K562 (cell line): ENCODE measurements around the gene HOXD9. TPM values are rescaled to one million over a fixed set of nuclear protein-coding genes. Genes with fewer than 3 reads are reported as not detected.

ENCODE experiments used
- CHAMP1 ChIP-seq: fragments of 450-650 bp; IDR thresholded peaks from 2 replicates; pipeline ENCODE4 v1.6.1; 2016; ENCODE audit warnings: mild to moderate bottlenecking
- COPS2 ChIP-seq: fragments of 450-650 bp; conservative IDR thresholded peaks from 2 replicates; pipeline ENCODE4 v1.6.1; 2016; ENCODE audit warnings: mild to moderate bottlenecking, moderate library complexity
- KDM5B ChIP-seq: fragments of 200-600 bp; sonication (generic); IDR thresholded peaks from 2 replicates; pipeline ENCODE4 v1.6.1; 2012; ENCODE audit warnings: low read depth, mild to moderate bottlenecking, moderate library complexity, low read length, control low read depth, inconsistent platforms; ENCODE audit not compliant: insufficient replicate concordance
- MECOM ChIP-seq: fragments of 250-450 bp; sonication (Bioruptor Pico); IDR thresholded peaks from 2 replicates; pipeline ENCODE4 v1.8.0; 2022; ENCODE audit warnings: inconsistent platforms
- MLX ChIP-seq, 2 experiments: fragments of 450-650 bp in 1 of 2; sonication (generic) in 1 of 2; formaldehyde crosslinking; conservative IDR thresholded peaks; 2 replicates each; pipeline versions ENCODE4 v1.4.0 to v1.8.1; 2020 to 2022; ENCODE audit warnings: mild to moderate bottlenecking in 1 of 2, missing genetic modification reagents in 1 of 2
- NCOA2 ChIP-seq, 2 experiments: fragments of 450-650 bp; IDR thresholded peaks; 2 replicates each; pipeline ENCODE4 v1.6.1; 2018; ENCODE audit warnings: mild to moderate bottlenecking in 2 of 2, moderate library complexity in 1 of 2; ENCODE audit not compliant: partially characterized antibody in 2 of 2
- OTX1 ChIP-seq: fragments of 450-650 bp; formaldehyde crosslinking; IDR thresholded peaks from 2 replicates; pipeline ENCODE4 v1.4.0; 2022; ENCODE audit warnings: mild to moderate bottlenecking
- PREB ChIP-seq: sonication (generic); formaldehyde crosslinking; IDR thresholded peaks from 2 replicates; pipeline ENCODE4 v1.8.1; 2023; ENCODE audit warnings: mild to moderate bottlenecking, missing genetic modification reagents
- SNIP1 ChIP-seq: fragments of 450-650 bp; IDR thresholded peaks from 2 replicates; pipeline ENCODE4 v1.7.1; 2017; ENCODE audit warnings: low read depth, mild to moderate bottlenecking
- ZNF146 ChIP-seq: IDR thresholded peaks from one replicate; pipeline ENCODE4 v1.6.1; 2018; ENCODE audit warnings: missing compliant biosample characterization; ENCODE audit not compliant: unreplicated experiment
- ZNF224 ChIP-seq: sonication (generic); formaldehyde crosslinking; IDR thresholded peaks from 2 replicates; pipeline ENCODE4 v1.8.0; 2022; ENCODE audit warnings: mild to moderate bottlenecking, missing genetic modification reagents
- ZNF23 ChIP-seq: fragments of 250-450 bp; sonication (Bioruptor Pico); IDR thresholded peaks from 2 replicates; pipeline ENCODE4 v1.4.0; 2020; ENCODE audit warnings: mild to moderate bottlenecking
- ZNF24 ChIP-seq: fragments of 450-650 bp; IDR thresholded peaks from 2 replicates; pipeline ENCODE4 v1.6.1; 2016
- ZNF41 ChIP-seq: fragments of 250-450 bp; sonication (Bioruptor Pico); conservative IDR thresholded peaks from 2 replicates; pipeline ENCODE4 v1.4.0; 2020; ENCODE audit warnings: mild to moderate bottlenecking
- ZNF584 ChIP-seq: fragments of 200-800 bp; sonication (Bioruptor generic); IDR thresholded peaks from 2 replicates; pipeline ENCODE4 v1.6.1; 2016; ENCODE audit warnings: low read depth, mild to moderate bottlenecking, missing genetic modification characterization, missing compliant biosample characterization
- ZZZ3 ChIP-seq: fragments of 450-650 bp; IDR thresholded peaks from 2 replicates; pipeline ENCODE4 v1.6.1; 2016; ENCODE audit warnings: antibody characterized with exemption, mild to moderate bottlenecking, moderate library complexity
- polyA plus RNA-seq, 8 experiments: library from polyadenylated mRNA; depleted of rRNA in 4 of 8; stranded (reverse) in 5 of 8; unstranded in 3 of 8; fragments of >200 nt; fragmentation: Nextera tagmentation in 2 of 8; fragmentation: Illumina TruSeq in 1 of 8; extraction: Ambion mirVana in 2 of 8; extraction: Trizol in 1 of 8; gene quantifications; 2 replicates each; pipeline versions ENCODE4 v1.2.1 to v1.2.3, GENCODE V29; 2011 to 2014; ENCODE audit warnings: inconsistent platforms in 1 of 8, missing spikeins in 1 of 8
- total RNA-seq, 7 experiments: library from RNA; depleted of rRNA in 6 of 7; stranded (reverse); fragments of >200 nt in 6 of 7; fragmentation: Illumina TruSeq in 2 of 7; extraction: Trizol in 2 of 7; gene quantifications; 2 replicates each; pipeline versions ENCODE4 v1.2.1 to v1.2.3, GENCODE V29; 2011 to 2021; ENCODE audit warnings: low replicate concordance in 1 of 7
- TF ChIP-seq, protein P1 (sequence below), 2 experiments: fragments of 450-650 bp in 1 of 2; IDR thresholded peaks; 2 replicates each; pipeline ENCODE4 v1.6.1; 2011 to 2017; ENCODE audit warnings: low read depth in 2 of 2, antibody characterized with exemption in 1 of 2, borderline replicate concordance in 1 of 2, low read length in 1 of 2, mild to moderate bottlenecking in 1 of 2, mixed read lengths in 1 of 2; ENCODE audit not compliant: control insufficient read depth in 1 of 2
- TF ChIP-seq, protein P2 (sequence below): fragments of 250-450 bp; sonication (Bioruptor Pico); IDR thresholded peaks from 2 replicates; pipeline ENCODE4 v1.5.0; 2021; ENCODE audit warnings: mild to moderate bottlenecking, borderline replicate concordance

HOXD9 gene
- total and polyA plus RNA-seq, 9 of the 15 experiments (the other 6 are each of a cell fraction or from before 2014, with no cell fraction given), result not detected

- TF ChIP-seq MLX (CRISPR knock-in tag; conservative IDR thresholded peaks at IDR 0.05) (no peak), ZNF24 (peak; percentile 50; the same call in 1 of the 2 replicates), OTX1 (CRISPR knock-in tag) (no peak), SNIP1 (no peak), NCOA2 (IDR thresholded peaks at IDR 0.05; ENCODE audit: partially characterized antibody in 2 of 2) (no peak), COPS2 (no peak), KDM5B (no peak), ZNF23 (CRISPR knock-in tag) (no peak), MECOM (no peak), ZNF146 (CRISPR knock-in tag) (no peak), ZNF224 (CRISPR knock-in tag) (no peak), ZNF584 (CRISPR knock-in tag) (no peak), ZNF41 (CRISPR knock-in tag) (no peak), PREB (CRISPR knock-in tag) (no peak), CHAMP1 (no peak), ZZZ3 (no peak)
- TF ChIP-seq, protein P1, sequence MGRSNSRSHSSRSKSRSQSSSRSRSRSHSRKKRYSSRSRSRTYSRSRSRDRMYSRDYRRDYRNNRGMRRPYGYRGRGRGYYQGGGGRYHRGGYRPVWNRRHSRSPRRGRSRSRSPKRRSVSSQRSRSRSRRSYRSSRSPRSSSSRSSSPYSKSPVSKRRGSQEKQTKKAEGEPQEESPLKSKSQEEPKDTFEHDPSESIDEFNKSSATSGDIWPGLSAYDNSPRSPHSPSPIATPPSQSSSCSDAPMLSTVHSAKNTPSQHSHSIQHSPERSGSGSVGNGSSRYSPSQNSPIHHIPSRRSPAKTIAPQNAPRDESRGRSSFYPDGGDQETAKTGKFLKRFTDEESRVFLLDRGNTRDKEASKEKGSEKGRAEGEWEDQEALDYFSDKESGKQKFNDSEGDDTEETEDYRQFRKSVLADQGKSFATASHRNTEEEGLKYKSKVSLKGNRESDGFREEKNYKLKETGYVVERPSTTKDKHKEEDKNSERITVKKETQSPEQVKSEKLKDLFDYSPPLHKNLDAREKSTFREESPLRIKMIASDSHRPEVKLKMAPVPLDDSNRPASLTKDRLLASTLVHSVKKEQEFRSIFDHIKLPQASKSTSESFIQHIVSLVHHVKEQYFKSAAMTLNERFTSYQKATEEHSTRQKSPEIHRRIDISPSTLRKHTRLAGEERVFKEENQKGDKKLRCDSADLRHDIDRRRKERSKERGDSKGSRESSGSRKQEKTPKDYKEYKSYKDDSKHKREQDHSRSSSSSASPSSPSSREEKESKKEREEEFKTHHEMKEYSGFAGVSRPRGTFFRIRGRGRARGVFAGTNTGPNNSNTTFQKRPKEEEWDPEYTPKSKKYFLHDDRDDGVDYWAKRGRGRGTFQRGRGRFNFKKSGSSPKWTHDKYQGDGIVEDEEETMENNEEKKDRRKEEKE (IDR thresholded peaks at IDR 0.05; ENCODE audit: borderline replicate concordance in 1 of 2, control insufficient read depth in 1 of 2, low read depth in 2 of 2, low read length in 1 of 2), result no peak
- TF ChIP-seq, protein P2, sequence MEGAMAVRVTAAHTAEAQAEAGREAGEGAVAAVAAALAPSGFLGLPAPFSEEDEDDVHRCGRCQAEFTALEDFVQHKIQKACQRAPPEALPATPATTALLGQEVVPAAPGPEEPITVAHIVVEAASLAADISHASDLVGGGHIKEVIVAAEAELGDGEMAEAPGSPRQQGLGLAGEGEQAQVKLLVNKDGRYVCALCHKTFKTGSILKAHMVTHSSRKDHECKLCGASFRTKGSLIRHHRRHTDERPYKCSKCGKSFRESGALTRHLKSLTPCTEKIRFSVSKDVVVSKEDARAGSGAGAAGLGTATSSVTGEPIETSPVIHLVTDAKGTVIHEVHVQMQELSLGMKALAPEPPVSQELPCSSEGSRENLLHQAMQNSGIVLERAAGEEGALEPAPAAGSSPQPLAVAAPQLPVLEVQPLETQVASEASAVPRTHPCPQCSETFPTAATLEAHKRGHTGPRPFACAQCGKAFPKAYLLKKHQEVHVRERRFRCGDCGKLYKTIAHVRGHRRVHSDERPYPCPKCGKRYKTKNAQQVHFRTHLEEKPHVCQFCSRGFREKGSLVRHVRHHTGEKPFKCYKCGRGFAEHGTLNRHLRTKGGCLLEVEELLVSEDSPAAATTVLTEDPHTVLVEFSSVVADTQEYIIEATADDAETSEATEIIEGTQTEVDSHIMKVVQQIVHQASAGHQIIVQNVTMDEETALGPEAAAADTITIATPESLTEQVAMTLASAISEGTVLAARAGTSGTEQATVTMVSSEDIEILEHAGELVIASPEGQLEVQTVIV, result no peak
Observed at GRCh38 chr2:176079831-176080539, 42.5 kb upstream of the HOXD9 start (continued).
